ENCODE data around the gene RNF214. TPM values are rescaled to one million over a fixed set of nuclear protein-coding genes. Genes with fewer than 3 reads are reported as not detected.
"Not testable (repeated sequence)": the region's sequence is repeated elsewhere in the genome, so short reads cannot be mapped to it uniquely, and the experiment has no call there.

Gene RNF214
- polyA plus RNA-seq, 3 donors = 30.7 to 36.4 (median 34.9) TPM

DNA sequence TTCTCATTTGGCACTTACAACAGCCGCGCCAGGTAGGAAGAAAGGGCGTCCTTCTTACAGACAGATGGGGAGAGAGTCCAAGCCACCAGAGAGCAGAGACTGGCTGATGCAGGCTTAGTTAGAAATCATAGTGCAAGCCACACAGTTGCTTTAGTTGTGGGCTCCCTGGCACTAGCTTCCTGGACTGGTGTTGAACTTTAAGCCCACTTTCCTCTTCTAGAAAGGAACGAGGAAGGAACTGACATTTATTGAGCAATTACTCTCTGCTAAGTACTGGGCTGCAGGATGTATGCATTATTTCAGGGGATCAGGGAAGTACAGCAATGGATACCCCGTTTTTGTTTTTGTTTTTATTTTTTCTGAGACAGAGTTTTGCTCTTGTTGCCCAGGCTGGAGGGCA, 80.6 kb downstream of the RNF214 start:
- DNase-seq = no peak

DNA sequence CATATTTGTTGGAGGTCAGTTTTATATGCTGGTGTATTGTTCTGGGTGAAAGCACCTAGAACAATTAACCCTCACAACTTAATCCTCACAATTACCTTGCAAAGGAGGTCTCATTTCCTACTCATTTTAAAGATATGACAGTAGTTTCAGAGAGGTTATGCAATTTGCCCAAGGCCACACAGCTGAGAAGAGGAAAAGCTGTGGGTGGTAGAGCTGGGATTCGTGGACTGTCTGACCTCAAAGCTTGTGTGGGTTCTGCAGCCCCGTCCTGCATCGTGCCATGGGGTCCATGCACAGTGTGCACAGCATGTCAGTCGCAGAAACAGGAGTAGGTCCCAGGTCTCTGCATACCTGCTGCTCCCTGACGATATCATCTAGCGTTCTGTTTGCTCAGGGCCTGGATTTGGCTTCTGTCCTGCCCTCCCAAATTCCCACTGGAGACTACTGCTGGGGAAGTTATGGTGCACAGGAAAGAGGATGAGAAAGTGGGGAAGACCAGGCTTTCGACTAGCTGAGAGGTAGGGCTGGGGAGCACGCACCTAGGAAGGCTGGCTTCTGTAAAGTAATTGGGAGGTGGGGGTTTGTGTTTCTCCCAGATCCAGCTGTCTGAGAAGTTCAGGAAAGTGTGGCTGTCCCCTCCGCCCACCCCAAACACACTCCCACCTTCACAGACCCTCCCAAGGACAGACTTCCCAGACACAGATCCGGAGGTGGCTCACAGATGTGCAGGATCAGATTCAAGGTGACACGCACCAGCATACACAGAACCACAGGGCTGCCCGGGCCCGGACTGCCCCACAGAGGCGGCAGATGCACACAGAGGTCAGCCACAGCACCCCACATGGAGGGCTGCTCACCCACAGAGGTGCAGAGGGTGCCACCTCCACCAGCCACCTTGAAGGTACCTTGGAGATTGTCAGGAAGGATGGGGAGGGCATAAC, 81.6 kb downstream of the RNF214 start:
- DNase-seq = no peak

DNA sequence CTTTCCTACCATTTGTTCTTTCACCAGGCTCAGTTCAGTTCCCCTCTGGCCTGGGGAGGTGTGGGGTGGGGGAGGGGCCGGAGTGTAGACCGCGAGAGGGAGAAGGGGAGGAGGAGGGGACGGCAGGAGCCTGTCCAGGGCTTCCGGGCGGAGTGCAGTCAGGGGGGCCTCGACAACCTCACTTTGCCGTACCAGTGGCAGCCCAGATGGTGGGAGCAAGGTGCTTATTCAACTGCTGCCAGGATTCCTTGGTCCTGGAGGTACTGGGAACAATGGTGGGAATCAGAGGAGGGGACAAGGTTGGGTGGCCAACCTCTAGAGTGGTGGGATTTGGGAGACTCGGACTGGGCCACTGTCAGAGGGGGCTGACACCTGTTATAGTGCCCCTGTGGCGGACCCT, 82.4 kb downstream of the RNF214 start:
- no peak for DNase-seq

DNA sequence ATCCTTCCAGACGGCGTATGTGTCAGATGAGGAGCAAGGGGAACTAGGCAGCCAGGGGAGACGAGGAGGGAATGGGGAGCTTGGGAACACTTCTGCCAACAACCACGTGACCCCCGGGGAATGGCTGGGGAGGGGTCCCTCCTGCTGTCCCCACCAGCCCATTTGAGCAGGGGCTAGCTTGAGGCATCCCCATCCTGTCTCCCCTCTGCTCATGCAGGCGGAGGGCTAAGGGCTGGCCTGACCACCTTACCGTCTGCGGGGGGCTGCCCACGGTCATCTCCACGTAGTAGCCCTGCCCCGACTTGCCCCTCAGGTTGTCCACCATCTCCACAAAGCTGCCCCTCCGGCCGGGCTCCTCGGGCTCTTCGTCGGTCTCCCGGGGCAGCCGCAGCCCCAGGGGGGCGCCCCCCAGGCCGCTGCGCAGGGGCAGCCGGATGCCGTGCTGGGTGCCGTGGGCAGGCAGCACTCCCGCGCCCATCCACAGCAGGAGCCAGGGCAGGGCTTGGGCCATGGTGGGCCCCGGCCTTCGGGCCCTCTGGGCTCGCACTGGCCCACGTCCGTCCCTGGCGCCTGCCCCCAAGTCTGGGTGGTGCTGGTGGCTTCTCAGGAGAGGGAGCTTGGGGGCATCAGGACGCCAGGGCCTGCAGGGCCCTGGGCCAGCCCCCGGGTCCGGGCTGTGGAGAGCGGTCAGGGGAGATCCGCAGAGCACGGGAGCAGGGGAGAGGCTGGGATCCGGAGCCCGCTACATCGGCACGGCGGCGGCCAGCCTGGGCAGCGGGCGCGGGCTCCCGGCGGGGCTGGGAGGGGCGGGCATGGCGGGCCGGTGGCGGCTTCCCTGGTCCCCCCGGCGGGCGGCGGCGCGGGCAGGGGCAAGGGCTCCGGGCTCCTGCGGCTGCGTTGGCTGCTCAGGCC, 83.1 kb downstream of the RNF214 start:
- DNase-seq = no peak

DNA sequence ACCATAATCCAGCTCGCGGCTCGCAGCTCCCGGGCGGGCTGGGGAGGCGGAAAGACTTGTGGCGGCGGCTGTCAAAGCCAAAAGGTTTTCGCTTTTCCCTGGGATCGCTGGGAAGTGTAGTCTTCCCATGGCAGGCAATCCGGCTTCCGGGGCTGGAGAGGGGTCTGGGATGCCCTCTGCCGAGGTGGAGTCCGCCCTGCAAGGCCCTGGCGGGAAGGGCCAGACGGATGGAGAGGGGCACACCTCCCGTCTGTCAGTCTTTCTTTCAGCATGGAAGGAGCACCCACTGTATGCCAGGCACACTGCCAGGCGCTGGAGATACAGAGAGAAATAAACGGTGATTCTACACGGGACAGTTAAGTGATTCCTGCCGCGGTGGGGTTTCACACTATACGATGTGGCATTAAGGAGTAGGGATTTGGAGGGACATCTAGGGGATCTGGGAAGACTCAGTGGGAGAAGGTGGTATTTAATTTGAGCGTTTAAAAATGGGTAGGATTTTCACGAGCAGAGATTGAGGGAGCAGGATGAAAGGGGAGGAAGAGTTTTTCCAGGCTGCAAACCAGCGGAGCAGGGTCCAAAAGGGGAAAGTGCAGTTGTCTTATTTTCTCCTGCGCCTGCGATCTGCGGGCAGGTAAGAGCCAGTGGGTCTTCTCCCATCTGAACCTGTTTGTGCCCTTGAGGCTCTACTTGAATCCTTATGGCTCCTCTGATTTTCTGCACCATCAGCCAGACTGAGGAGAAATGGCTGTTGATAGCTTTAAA, 83.9 kb downstream of the RNF214 start, which contains the start of gene BACE1:
BACE1 (minus strand) TSS at position 60 of the 765 bp plus-strand sequence. CDS start 461 bp downstream, outside the sequence.
- DNase-seq = peak; percentile 86

DNA sequence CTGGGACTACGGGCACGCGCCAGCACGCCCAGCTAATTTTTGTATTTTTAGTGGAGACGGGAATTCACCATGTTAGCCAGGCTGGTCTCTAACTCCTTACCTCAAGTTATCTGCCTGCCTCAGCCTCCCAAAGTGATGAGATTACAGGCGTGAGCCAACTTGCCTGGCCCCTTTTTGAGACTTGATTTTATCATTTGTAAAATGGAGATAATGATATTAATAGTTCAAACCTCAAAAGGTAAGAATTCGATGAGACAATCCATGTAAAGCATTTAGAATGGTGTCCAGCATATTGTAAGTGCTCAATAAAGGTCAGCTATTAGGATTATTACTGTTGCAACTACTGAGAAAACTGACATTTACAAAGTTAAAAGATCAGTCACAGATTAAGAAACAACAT, 86.3 kb downstream of the RNF214 start:
- DNase-seq = no peak

DNA sequence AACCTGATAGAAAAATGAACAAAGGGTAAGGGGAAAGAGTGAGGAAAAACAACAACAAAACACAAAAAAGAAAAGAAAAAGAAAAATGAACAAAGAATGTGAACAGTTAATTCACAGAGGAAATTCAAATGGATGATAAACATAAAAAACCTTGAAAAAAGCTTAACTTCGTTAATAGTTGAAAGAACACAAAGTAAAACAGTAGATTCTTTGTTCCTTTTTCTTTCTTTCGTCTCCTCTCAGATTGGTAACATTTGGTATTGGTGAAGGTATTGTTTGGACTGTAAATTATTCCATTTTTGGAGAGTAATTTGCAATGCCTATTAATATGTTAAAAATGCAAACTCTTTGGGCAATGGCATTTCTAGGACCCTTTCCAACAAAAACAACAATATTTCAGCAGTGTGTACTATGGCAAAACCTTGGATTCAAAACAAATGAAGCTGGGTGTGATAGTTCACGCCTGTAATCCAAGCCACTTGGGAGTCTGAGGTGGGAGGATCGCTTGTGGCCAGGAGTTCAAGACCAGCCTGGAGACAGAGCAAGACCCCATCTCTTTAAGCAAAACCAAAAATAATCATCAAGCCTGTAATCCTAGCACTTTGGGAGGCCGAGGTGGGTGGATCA, 86.9 kb downstream of the RNF214 start:
- DNase-seq = no peak

DNA sequence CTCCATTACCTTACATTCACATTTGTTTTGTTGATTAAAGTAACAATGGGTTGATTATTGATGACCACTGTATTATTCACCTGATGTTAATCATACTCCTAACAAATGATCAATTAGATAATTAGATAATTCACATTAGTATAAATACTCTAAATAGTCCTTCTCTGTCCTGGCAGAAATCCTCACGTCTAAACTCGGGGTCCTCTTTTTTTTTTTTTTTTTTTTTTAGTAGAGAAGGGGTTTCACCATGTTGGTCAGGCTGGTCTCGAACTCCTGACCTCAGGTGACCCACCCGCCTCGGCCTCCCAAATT, 94.7 kb downstream of the RNF214 start:
- DNase-seq = not testable (repeated sequence)

DNA sequence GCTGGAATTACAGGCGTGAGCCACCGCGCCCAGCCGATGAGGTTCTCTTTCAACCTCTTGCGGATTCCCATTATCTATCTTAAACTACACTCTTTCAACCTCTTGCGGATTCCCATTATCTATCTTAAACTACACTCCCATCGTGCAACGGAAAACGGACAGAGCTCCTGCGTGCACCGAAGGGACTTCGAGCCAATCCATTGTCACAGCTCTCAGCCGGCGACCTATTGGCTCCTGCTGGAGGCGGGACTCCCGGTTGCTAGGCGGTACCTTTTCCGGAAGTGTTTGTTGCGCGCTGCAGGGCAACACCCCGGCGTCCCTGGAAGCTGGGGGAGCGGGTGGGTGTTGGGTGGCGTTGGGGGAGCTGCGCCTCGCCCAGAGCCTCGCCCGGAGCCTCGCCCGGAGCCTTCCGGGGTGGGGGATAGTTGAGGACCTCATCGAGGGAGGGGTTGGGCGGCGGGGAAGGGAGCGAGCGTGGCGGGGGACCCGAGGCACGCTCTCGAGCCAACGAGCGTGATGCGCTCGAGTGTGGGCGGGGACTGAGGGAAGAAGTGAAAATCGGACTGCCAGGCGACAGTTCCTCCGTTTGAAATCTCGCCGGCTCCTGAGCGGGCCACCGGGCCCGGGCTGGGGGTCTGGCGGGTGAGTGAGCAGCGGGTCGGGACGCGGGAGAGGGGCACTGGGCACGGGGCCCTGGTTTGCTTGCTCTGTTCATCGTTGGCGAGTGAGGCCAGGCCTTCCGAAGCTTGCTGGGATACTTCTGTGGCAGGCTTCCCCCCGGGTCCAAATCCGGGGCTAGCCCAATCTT, 95.3 kb downstream of the RNF214 start, which contains the start of gene CEP164:
CEP164 (plus strand) TSS at position 288 of the 808 bp plus-strand sequence. CDS start 10,733 bp downstream, outside the sequence.
- peak; percentile 96 for DNase-seq

DNA sequence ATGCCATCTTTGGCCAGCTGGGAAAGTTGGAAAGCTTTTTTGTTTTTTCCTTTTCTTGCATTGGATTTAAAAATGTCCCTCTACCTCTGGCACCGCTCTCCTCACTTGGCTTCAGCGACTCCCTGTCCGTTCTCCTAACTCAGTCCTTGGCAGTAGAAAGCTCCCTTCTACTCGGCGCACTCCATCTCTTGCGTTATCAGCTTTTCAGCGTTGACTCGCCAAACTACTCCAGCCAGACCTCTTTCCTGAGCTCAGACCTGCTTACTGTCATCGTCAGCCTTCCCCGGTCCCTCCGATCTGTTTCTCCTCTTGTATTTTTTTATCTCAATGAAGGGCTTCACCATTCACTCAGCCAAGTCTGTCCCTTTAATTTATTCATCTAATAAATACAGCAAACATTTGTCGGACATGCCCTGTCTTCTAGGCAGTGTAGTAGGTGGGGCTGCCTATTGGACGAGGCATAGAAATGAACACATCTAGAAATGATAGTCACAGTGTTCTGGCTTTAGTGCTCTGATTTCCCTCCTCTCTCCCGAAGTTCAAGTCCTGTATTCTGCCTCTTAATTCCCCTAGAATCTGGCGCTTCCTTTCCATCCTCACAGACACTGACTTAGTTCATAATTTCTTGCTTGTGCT, 96.0 kb downstream of the RNF214 start:
- no peak for DNase-seq

DNA sequence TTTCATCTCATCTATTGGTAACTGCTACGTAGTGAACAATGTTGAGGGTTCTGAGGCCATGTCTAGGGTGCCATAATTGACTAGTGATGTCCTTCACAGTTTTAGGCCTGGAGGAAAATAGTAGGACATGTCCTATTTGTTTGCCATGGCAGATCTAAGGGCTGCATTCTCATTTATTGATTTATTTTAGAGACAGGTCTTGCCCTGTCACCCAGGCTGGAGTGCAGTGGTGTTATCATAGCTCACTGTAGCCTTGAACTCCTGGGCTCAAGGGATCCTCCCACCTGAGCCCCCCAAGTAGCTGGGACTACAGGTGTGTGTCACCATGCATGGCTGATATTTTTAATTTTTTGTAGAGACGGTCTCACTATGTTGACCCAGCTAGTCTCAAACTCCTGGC, 100.4 kb downstream of the RNF214 start:
- no peak for DNase-seq

DNA sequence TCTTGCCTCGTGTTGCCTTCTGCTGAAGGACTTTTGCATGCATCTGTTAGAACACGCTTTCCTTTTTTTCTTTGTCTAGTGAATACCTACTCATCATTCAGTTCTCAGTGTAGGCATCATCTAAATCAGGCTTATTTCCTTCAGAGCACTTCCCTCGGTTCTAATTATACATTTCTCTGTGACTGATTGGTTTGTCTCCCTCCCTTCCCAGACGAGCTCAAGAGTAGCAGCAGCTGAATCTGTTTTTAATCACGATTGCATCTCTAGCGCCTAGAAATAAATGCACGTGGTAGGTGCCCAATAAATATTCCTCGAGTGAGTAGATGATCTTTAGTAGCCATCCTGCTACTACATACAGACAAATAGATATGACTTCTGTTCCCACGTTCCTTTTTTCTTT, 101.4 kb downstream of the RNF214 start:
- no peak for DNase-seq

DNA sequence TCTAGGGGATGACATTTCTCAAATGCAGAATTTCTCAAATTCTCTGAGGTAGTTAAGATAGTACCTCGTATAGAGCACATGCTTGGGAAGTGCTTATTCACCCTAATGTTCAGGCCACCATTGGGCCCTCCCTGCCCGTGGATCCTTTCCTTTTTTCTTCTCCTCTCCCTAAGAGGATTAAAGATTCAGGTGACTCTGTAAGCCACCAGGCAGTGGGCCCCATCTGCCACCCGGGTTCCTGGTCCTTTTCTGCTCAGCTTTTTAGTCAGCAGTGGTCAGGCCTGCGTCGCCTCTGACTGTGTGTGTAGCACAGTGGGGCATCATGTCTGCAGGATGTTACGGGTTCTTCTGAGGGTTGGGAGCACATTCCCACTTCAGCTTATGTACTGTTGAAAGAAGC, 102.4 kb downstream of the RNF214 start:
- no peak for DNase-seq

DNA sequence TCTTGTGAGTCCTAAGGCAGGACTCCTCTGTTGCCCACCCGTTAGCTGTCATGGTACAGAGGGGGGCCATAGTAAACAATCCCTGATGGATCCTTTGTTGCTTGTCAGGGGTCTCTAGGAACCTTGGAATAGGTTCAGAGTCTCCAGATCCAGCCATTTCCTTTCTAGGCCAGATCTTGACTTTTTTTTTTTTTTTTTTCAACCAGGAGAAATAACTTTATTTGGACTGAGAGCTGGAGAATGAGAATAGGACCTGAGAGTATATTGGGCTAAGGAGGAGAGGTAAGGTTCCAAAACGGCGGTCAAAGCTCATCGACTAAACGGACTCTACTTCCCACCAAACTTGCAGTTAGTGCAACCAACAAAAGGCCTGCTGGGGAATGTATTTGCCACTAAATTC, 102.9 kb downstream of the RNF214 start:
- DNase-seq = no peak

Other genes starting within 250 kb of the RNF214 start
- 10 to 100 TPM; 34.9 to 46.3 (median 45.6) TPM for gene SIK3, start 134.2 kb upstream of the RNF214 start, polyA plus RNA-seq (ENCODE audit: insufficient read length in 3 of 3)
- 10 to 100 TPM; 64.9 to 81.7 (median 74.5) TPM for gene PAFAH1B2, start 88.4 kb upstream of the RNF214 start, polyA plus RNA-seq (ENCODE audit: insufficient read length in 3 of 3)
- gene SIDT2, start 53.9 kb upstream of the RNF214 start, polyA plus RNA-seq (ENCODE audit: insufficient read length in 3 of 3) = 10 to 100 TPM; 39.8 to 58.6 (median 50.9) TPM
- 100 to 1,000 TPM in 2 of 3 donors, 10 to 100 TPM in 1; 96.5 to 152 (median 146) TPM for gene TAGLN, start 33.3 kb upstream of the RNF214 start, polyA plus RNA-seq (ENCODE audit: insufficient read length in 3 of 3)
- gene PCSK7, start 598 bp upstream of the RNF214 start, polyA plus RNA-seq (ENCODE audit: insufficient read length in 3 of 3) = 10 to 100 TPM; 20.7 to 33.6 (median 31.8) TPM
- gene BACE1-AS, start 58.7 kb downstream of the RNF214 start, polyA plus RNA-seq (ENCODE audit: insufficient read length in 3 of 3) = 10 to 100 TPM; 17.6 to 29.3 (median 22.8) TPM
- 10 to 100 TPM; 55.9 to 63.6 (median 60.8) TPM for gene BACE1, start 83.6 kb downstream of the RNF214 start, polyA plus RNA-seq (ENCODE audit: insufficient read length in 3 of 3)
- gene CEP164, start 95.2 kb downstream of the RNF214 start, polyA plus RNA-seq (ENCODE audit: insufficient read length in 3 of 3) = 10 to 100 TPM; 27.3 to 39.7 (median 38.0) TPM

Data from renal pelvis (tissue), 4 donors.